HG03103 (cell line): ENCODE measurements around the gene TM9SF2.
A peak's percentile ranks its signal among the peaks of the same experiment; 100 is the strongest.

ENCODE experiments used
- ATAC-seq: cut with Tn5 transposase; IDR thresholded peaks from one replicate; pipeline ENCODE4 v1.9.1; 2021; ENCODE audit warnings: low read depth; ENCODE audit not compliant: unreplicated experiment

The TM9SF2 gene

DNA sequence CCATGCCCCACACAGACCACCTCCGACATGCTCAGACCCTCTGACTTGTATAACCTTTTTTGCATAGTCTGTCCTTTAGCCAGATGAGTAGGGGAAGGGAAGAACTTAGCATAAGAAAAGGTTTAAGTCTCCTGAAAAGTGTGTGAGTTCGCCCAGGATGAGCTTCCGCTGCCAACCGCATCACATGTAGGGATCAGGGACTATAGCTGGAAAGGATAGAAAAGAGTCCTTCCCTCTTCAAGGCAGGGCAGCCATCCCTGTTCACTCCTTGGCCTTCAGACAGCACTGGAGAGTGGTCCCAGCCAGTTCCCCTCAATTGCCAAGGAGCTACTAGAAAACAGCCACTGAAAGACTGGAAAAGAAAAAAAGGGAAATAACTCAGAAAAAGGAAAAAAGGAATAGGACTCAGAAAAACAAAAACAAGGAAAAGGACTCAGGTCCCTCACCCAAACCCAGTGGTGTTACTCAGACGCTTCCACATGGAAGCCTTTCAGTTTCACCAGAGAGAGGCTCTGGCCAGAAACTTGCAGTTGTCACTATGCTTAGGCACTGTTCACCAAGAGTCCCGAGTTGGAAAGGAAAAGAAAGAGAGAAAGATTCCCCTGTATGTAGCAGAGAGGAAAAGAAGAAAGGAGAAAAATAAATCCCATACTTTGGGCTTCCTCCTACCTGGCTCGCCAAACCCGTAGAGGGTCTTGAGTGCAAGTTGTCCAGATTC lies 5.6 kb upstream of the TM9SF2 start:
- ATAC-seq: no peak

- ATAC-seq: peak; percentile 30
Measured at GRCh38 chr13:99496184-99497142, 4.8 kb upstream of the TM9SF2 start.

- ATAC-seq: peak; percentile 61
Measured at GRCh38 chr13:99498171-99499161, 2.8 kb upstream of the TM9SF2 start.

GRCh38 chr13:99500839-99501183 lies 461 bp upstream of the TM9SF2 start:
- peak; percentile 8 for ATAC-seq

- no peak for ATAC-seq
Measured at GRCh38 chr13:99501848-99502301, 603 bp downstream of the TM9SF2 start.

- no peak for ATAC-seq
Measured at GRCh38 chr13:99505814-99506269, 4.6 kb downstream of the TM9SF2 start.

GRCh38 chr13:99506634-99507033 lies 5.4 kb downstream of the TM9SF2 start:
- peak; percentile 90 for ATAC-seq

GRCh38 chr13:99507054-99507453 lies 5.8 kb downstream of the TM9SF2 start:
- ATAC-seq: no peak

DNA sequence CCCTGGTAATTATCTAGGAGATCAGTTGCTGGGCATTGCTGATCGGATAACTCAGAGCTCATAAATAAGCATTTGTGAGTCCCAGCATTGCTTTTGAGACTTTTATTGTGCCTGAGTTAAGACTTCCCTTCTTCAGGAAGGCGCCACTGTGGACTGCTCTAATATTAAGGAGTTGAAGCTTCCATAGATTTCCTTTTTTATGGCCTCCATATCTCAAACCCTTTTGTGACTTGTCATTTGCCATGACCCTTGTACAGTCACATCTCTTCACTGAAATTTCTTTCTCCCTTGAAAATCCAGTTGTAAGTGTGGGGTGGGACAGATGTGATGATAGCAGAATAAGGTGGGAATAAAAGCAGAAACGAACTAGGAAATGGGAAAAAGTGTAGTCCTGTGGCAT lies 6.3 kb downstream of the TM9SF2 start:
- ATAC-seq: no peak

GRCh38 chr13:99507986-99508385 lies 6.7 kb downstream of the TM9SF2 start:
- no peak for ATAC-seq

DNA sequence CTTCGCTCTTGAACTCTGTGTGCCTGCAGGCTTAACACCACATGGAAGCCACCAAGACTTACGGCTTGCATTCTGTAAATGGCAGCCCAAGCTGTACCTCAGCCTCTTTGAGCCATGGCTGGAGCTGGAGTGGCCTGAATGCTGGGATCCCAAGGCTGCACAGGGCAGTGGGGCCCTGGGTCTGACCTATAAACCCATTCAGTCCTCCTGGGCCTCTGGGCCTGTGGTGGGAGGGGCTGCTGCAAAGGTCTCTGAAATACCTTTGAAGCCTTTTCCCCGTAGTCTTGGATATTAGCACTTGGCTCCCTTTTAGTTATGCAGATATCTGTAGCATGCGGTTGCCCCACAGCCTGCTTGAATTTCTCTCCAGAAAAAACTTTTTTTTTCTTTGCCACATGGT lies 8.2 kb downstream of the TM9SF2 start:
- ATAC-seq: no peak

GRCh38 chr13:99514801-99515200 lies 13.5 kb downstream of the TM9SF2 start:
- ATAC-seq: no peak

DNA sequence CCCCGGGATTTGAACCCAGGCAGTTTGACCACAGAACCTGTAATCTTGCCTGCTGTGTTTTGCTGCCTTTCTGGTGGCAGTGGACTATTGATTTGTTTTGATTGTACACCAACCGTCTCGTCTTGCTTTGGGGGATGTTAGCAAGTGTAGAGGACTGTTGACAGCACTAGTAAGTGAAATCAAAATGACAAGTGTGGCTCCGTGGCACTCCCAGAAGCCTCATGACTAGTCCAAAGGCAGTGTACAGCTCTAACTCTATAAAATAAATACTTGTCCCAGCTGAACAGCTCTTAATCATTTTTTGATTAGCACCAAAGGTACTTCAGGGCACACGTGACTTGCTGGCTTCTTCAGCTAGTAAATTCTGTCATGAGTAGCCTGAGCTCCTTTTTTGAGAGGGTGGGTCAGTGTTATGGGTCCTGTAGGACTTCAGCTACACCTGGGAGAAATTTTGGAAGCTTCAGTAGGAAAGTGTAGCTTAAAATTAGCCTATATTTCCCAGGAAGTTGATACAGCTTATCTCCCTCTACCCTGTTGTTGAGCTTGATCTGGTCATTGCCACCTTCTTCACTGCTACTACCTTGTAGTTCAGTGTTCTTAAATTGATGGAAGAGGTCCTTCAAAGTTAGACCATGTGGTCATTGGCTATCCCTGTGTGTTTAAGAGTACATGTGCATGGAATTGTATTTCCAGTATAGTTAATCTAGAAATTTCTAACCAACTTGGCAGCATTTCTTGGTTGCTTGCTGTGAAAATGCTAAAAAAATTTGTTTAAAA lies 15.1 kb downstream of the TM9SF2 start:
- ATAC-seq: no peak

GRCh38 chr13:99517577-99517976 lies 16.3 kb downstream of the TM9SF2 start:
- no peak for ATAC-seq

DNA sequence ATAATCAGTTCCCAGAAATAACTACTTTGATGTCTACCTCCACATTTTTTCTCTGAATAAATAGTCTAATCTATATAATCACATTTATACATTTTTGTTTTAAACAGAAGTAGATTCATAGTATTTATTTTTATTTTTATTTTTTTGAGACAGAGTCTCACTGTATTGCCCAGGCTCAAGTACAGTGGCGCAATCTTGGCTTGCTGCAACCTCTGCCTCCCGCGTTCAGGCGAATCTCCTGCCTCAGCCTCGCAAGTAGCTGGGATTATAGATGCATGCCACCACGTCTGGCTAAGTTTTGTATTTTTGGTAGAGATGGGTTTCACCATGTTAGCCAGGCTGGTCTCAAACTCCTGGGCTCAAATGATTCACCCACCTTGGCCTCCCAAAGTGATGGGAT lies 16.7 kb downstream of the TM9SF2 start:
- no peak for ATAC-seq

- ATAC-seq: no peak
Measured at GRCh38 chr13:99522298-99522697, 21.0 kb downstream of the TM9SF2 start.

- ATAC-seq: no peak
Measured at GRCh38 chr13:99523838-99524237, 22.6 kb downstream of the TM9SF2 start.

- no peak for ATAC-seq
Measured at GRCh38 chr13:99525967-99526366, 24.7 kb downstream of the TM9SF2 start.

DNA sequence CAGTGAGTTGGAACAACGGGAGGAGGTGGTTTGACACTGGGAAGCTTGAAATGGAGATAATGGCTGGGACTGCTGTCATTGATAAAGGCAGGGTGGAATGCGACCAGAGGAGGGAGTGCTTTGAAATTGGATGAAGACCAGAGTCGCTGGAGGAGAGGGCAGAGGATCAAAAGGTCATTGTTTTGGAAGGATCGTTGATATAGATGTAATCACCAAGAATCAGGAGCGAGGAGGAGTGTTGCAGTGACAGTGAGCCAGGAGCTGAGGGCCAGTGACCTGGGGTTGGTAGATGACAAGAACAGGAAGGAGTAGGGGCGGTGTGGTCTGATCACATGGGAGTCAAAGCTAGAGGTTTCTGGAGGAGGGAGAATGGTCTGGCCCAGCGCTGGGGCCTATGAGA lies 25.3 kb downstream of the TM9SF2 start:
- ATAC-seq: no peak

GRCh38 chr13:99527301-99527700 lies 26.0 kb downstream of the TM9SF2 start:
- no peak for ATAC-seq
